ENCODE measurements around the gene FAM184A.

The FAM184A gene

DNA sequence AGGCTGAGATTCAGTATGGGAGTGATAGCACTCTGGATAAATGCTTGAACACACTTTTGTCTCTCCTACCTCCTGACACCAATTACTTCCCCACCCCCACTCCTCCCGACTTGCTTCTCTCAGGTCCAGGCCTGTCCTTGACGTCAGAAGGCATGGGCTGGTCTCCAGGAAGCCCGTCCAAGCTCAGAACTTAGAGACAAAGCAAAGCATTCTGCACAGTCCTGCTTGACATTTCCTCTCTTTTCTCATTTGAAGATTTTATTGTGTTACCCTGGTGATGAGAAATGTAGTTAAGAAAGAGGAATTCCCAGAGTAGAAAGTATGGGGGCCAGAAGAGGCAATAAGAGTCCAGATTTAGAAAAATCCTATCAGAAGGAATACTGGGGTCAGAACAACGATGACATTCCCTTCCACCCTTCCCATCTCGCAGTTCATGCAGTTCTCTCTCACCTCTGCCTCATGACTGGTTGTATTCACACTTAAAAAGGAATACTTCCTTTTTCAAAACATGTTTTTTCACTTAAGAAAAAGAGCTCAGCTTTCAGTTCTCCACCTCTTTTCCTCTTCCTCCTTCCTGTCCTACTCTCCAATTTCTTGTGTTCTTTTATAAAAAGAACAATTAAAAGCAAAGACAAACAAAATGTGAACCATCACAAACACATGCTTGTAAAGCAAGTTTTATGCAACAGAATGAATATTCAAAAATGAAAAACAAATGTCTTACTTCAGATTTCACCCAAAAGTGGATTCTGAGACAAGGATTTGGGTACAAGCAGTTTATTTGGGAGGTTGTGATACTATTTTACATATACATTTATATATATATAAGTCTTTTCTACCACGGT lies 18.5 kb upstream of the FAM184A start:
- Histone ChIP-seq H3K9ac (ENCODE audit: low read depth, low read length, poor library complexity, severe bottlenecking) (no peak overlapping the region), H3K9me2 (replicated peaks; ENCODE audit: low read depth, low read length) (no peaks in the 10 kb centered on the region), H2AFZ (ENCODE audit: low read length) (no peak overlapping the region), H3K4me2 (ENCODE audit: low read depth, low read length, poor library complexity, severe bottlenecking) (no peak overlapping the region), H3K36me3 (ENCODE audit: insufficient read depth, low read length) (no peaks in the 10 kb centered on the region), H3K4me3 (ENCODE audit: low read length, poor library complexity, severe bottlenecking) (no peak overlapping the region), H4K20me1 (ENCODE audit: insufficient read depth, low read length, poor library complexity, severe bottlenecking) (no peaks in the 10 kb centered on the region), H3K27me3 (ENCODE audit: insufficient read depth, low read length, poor library complexity, severe bottlenecking) (no peaks in the 10 kb centered on the region), H3K4me1 (ENCODE audit: insufficient read depth, low read length, poor library complexity, severe bottlenecking) (no peaks in the 10 kb centered on the region), H3F3A (ENCODE audit: low read depth) (no peaks in the 10 kb centered on the region), H3K79me2 (ENCODE audit: insufficient read depth, low read length) (no peaks in the 10 kb centered on the region), H3K9me3 (ENCODE audit: insufficient read depth, low read depth, low read length) (no peaks in the 10 kb centered on the region)
- no peak for TF ChIP-seq EZH2phosphoT487 (IDR thresholded peaks at IDR 0.05; ENCODE audit: borderline replicate concordance)
- TF ChIP-seq CTCF (conservative IDR thresholded peaks at IDR 0.05; ENCODE audit: low read length) = no peak

- TF ChIP-seq EZH2phosphoT487 (IDR thresholded peaks at IDR 0.05; ENCODE audit: borderline replicate concordance) = no peak
- TF ChIP-seq CTCF (conservative IDR thresholded peaks at IDR 0.05; ENCODE audit: low read length) = no peak
- no peaks in the 10 kb centered on the region for H3K79me2 ChIP-seq (ENCODE audit: insufficient read depth, low read length)
- no peak overlapping the region for H2AFZ ChIP-seq (ENCODE audit: low read length)
- H3K4me3 ChIP-seq (ENCODE audit: low read length, poor library complexity, severe bottlenecking) = no peak overlapping the region
- no peak overlapping the region for H3K4me2 ChIP-seq (ENCODE audit: low read depth, low read length, poor library complexity, severe bottlenecking)
- no peaks in the 10 kb centered on the region for H3K4me1 ChIP-seq (ENCODE audit: insufficient read depth, low read length, poor library complexity, severe bottlenecking)
- no peaks in the 10 kb centered on the region for H3K9me3 ChIP-seq (ENCODE audit: insufficient read depth, low read depth, low read length)
- H3K9me2 ChIP-seq (replicated peaks; ENCODE audit: low read depth, low read length) = no peaks in the 10 kb centered on the region
- H3F3A ChIP-seq (ENCODE audit: low read depth) = no peaks in the 10 kb centered on the region
- no peaks in the 10 kb centered on the region for H3K27me3 ChIP-seq (ENCODE audit: insufficient read depth, low read length, poor library complexity, severe bottlenecking)
- no peak overlapping the region for H3K9ac ChIP-seq (ENCODE audit: low read depth, low read length, poor library complexity, severe bottlenecking)
- H4K20me1 ChIP-seq (ENCODE audit: insufficient read depth, low read length, poor library complexity, severe bottlenecking) = no peaks in the 10 kb centered on the region
- H3K36me3 ChIP-seq (ENCODE audit: insufficient read depth, low read length) = no peaks in the 10 kb centered on the region
These were observed 11.8 kb upstream of the FAM184A start for GRCh38 chr6:119090256-119090655.

GRCh38 chr6:119084784-119085183 lies 6.3 kb upstream of the FAM184A start:
- peaks cover 8% of the 10 kb centered on the region; the same call in 1 of the 2 replicates for H3K9me3 ChIP-seq (ENCODE audit: insufficient read depth, low read depth, low read length)
- no peaks in the 10 kb centered on the region for H3K9me2 ChIP-seq (replicated peaks; ENCODE audit: low read depth, low read length)
- H3F3A ChIP-seq (ENCODE audit: low read depth) = no peaks in the 10 kb centered on the region
- no peaks in the 10 kb centered on the region for H3K27me3 ChIP-seq (ENCODE audit: insufficient read depth, low read length, poor library complexity, severe bottlenecking)
- no peak overlapping the region for H3K9ac ChIP-seq (ENCODE audit: low read depth, low read length, poor library complexity, severe bottlenecking)
- TF ChIP-seq EZH2phosphoT487 (IDR thresholded peaks at IDR 0.05; ENCODE audit: borderline replicate concordance) (no peak), CTCF (conservative IDR thresholded peaks at IDR 0.05; ENCODE audit: low read length) (no peak)
- H4K20me1 ChIP-seq (ENCODE audit: insufficient read depth, low read length, poor library complexity, severe bottlenecking) = no peaks in the 10 kb centered on the region
- no peaks in the 10 kb centered on the region for H3K79me2 ChIP-seq (ENCODE audit: insufficient read depth, low read length)
- no peak overlapping the region for H2AFZ ChIP-seq (ENCODE audit: low read length)
- H3K36me3 ChIP-seq (ENCODE audit: insufficient read depth, low read length) = no peaks in the 10 kb centered on the region
- no peaks in the 10 kb centered on the region for H3K4me1 ChIP-seq (ENCODE audit: insufficient read depth, low read length, poor library complexity, severe bottlenecking)
- H3K4me2 ChIP-seq (ENCODE audit: low read depth, low read length, poor library complexity, severe bottlenecking) = no peak overlapping the region
- H3K4me3 ChIP-seq (ENCODE audit: low read length, poor library complexity, severe bottlenecking) = no peak overlapping the region

Measured in Loucy (cell line).